ENCODE results near the gene CATSPER1.

Gene CATSPER1

GRCh38 chr11:65968600-65969482 is 57.4 kb downstream of the CATSPER1 start:
- no peak for DNase-seq

GRCh38 chr11:65967329-65967934 is 58.8 kb downstream of the CATSPER1 start:
- DNase-seq: no peak
